ENCODE data around the gene TMEM97. TPM values are rescaled to one million over a fixed set of nuclear protein-coding genes. Genes with fewer than 3 reads are reported as not detected.

Gene TMEM97
- total RNA-seq, 1 experiment from 2014 or later: 55.6 TPM

GRCh38 chr17:28340374-28340773 is 21.4 kb downstream of the TMEM97 start (continued):
- TF ChIP-seq CTCF (IDR thresholded peaks at IDR 0.05 in 2 of 3, conservative IDR thresholded peaks at IDR 0.05 in 1 of 3; ENCODE audit: borderline replicate concordance in 1 of 3, insufficient read depth in 1 of 3, low read depth in 2 of 3, low read length in 2 of 3): no peak
- no peak for TF ChIP-seq EGR1 (IDR thresholded peaks at IDR 0.05; ENCODE audit: low read depth)
- TF ChIP-seq FOSL1 (IDR thresholded peaks at IDR 0.05; ENCODE audit: low read depth): no peak
- TF ChIP-seq ELF1 (IDR thresholded peaks at IDR 0.05; ENCODE audit: borderline replicate concordance, low read depth): no peak
- no peak for TF ChIP-seq SIN3A (IDR thresholded peaks at IDR 0.05; ENCODE audit: low read depth)
- TF ChIP-seq SRF (IDR thresholded peaks at IDR 0.05; ENCODE audit: low read depth): no peak
- TF ChIP-seq CBX3 (IDR thresholded peaks at IDR 0.05; ENCODE audit: low read depth): no peak
- no peak for TF ChIP-seq TCF7L2 (IDR thresholded peaks at IDR 0.05; ENCODE audit: borderline replicate concordance, extremely low read depth, insufficient read depth, insufficient read length)

- Histone ChIP-seq H3K79me2 (ENCODE audit: insufficient read depth, low read length) (peaks cover 27% of the 10 kb centered on the region), H3K4me3 (replicated peaks in 1 of 2; ENCODE audit: low read depth in 1 of 2, low read length in 2 of 2) (no peak overlapping the region)
- BruUV-seq (replicated peaks): no TSS peak
Measured at GRCh38 chr17:28341516-28341915, 22.5 kb downstream of the TMEM97 start.

More at GRCh38 chr17:28341516-28341915, 22.5 kb downstream of the TMEM97 start:
- ChIA-PET CTCF (no interaction called here), RAD21 (ENCODE audit: low non-redundant PET in 1 of 2, low total read pairs in 2 of 2, uncharacterized antibody in 2 of 2, unreplicated experiment in 2 of 2) (no interaction called here), POLR2A (no interaction called here)
- intact Hi-C loops (cut with micrococcal nuclease): no loop called here
- Histone ChIP-seq H3K9ac (ENCODE audit: low read length) (no peak overlapping the region), H4K20me1 (ENCODE audit: insufficient read depth) (no peaks in the 10 kb centered on the region), H3K9me3 (ENCODE audit: control insufficient read depth in 1 of 2, insufficient read depth in 1 of 2, low read depth in 1 of 2, low read length in 2 of 2) (no peaks in the 10 kb centered on the region), H3K27ac (ENCODE audit: low read depth, low read length) (no peak overlapping the region), H3K36me3 (ENCODE audit: control insufficient read depth in 1 of 2, insufficient read depth in 2 of 2, low read length in 2 of 2) (peaks cover 27 to 38% of the 10 kb centered on the region in 2 experiments), H3K27me3 (ENCODE audit: insufficient read depth, low read length) (no peaks in the 10 kb centered on the region), H3K4me1 (ENCODE audit: control insufficient read depth in 1 of 2, insufficient read depth in 2 of 2, low read length in 2 of 2) (peaks cover 10 to 23% of the 10 kb centered on the region in 2 experiments), H2AFZ (ENCODE audit: low read depth, low read length, poor library complexity, severe bottlenecking) (no peak overlapping the region), H3K9me2 (ENCODE audit: insufficient read depth) (no peaks in the 10 kb centered on the region), H3K4me2 (ENCODE audit: low read length) (no peak overlapping the region)
- ATAC-seq: no peak
- no peak for DNase-seq (ENCODE audit: low read depth, low spot score)
- no peak for TF ChIP-seq ELF1 (IDR thresholded peaks at IDR 0.05; ENCODE audit: borderline replicate concordance, low read depth)
- no peak for TF ChIP-seq ZFX (IDR thresholded peaks at IDR 0.05)
- TF ChIP-seq YY1 (IDR thresholded peaks at IDR 0.05; ENCODE audit: extremely low read depth, insufficient replicate concordance, low read depth, low read length): no peak
- TF ChIP-seq REST (IDR thresholded peaks at IDR 0.05; ENCODE audit: low read depth): no peak
- TF ChIP-seq CBX3 (IDR thresholded peaks at IDR 0.05; ENCODE audit: low read depth): no peak
- no peak for TF ChIP-seq EZH2phosphoT487 (IDR thresholded peaks at IDR 0.05; ENCODE audit: borderline replicate concordance)
- no peak for TF ChIP-seq SP1 (IDR thresholded peaks at IDR 0.05; ENCODE audit: low read depth)
- TF ChIP-seq JUND (IDR thresholded peaks at IDR 0.05): no peak
- TF ChIP-seq ATF3 (IDR thresholded peaks at IDR 0.05): no peak
- TF ChIP-seq SIN3A (IDR thresholded peaks at IDR 0.05; ENCODE audit: low read depth): no peak
- TF ChIP-seq POLR2A (IDR thresholded peaks at IDR 0.05; ENCODE audit: borderline replicate concordance, extremely low read depth, insufficient read depth, insufficient read length): no peak
- no peak for TF ChIP-seq MAX (IDR thresholded peaks at IDR 0.05)
- no peak for TF ChIP-seq ZBTB33 (IDR thresholded peaks at IDR 0.05; ENCODE audit: extremely low read depth, insufficient replicate concordance, low read length)
- TF ChIP-seq EZH2 (IDR thresholded peaks at IDR 0.05): no peak
- TF ChIP-seq EGR1 (IDR thresholded peaks at IDR 0.05; ENCODE audit: low read depth): no peak
